Measurements from ENCODE around the gene TMEM108.

Gene TMEM108

DNA sequence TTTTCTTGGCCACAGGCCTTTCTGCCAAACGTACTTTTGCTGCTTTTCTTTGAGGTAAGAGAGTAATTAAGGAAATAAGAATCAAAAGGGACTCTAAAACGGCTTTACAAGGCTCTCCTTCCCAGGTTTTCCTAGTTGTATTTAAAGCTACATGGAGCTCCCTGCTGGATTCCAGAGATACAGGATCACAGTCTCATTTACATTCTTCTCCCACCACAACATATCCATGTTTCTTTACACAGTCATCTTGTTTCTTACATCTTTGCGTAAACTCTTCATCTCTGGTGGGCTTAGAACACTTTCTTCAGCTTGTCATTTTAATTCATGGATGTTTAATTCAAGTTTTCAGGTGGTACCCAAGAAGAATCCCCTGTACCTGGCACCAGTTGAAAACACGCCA is 244.0 kb downstream of the TMEM108 start:
- H3K9me3 Mint-ChIP-seq, result no peaks in the 10 kb centered on the region
- no peak overlapping the region for H3K4me3 Mint-ChIP-seq
- no peaks in the 10 kb centered on the region for H3K27me3 Mint-ChIP-seq
- no peaks in the 10 kb centered on the region for H3K36me3 Mint-ChIP-seq (ENCODE audit: low read depth)
- intact Hi-C loops (cut with micrococcal nuclease), result no loop called here
- H3K27ac Mint-ChIP-seq, result no peak overlapping the region
- no peaks in the 10 kb centered on the region for H3K4me1 Mint-ChIP-seq (ENCODE audit: low read depth)

DNA sequence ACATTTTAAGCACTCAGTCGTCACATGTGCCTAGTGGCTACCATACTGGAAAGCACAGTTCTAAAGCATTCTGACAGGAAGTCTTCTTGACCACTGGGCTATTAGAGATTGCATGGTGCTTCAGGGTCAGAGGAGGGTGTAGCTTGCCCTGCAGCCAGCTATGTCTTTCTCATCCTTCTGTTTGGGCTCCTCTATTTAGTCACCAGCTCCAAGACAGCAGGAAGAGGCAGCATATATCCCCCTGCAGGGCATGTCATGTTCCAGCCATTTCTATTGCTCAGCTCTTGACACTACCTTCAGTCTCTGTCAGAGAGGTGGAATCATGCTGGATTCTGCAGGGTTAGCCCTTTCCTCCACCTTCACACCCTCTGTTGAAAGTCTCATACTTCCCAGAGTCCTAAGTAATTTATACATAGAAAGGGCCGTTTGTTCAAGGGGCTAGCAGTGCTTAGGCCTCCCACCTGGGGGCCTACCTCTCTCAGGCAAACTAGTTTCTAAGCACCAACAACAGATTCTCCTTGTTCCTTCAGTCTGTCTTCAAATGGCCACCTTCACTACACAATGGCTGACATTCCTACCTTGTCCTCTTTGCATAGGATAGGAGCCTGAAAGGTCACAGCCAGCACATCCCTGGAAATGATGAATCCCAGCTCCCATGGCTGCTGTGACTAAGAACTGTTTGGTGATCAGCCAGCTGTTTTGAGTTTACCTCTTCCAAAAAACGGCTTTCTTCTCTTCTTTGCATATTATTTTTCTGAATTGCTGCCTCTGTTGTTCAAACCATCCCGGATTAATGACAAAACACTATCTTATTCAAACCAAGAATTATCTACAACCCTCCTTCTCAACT is 246.0 kb downstream of the TMEM108 start:
- intact Hi-C loops (cut with micrococcal nuclease), result no loop called here
- no peak overlapping the region for H3K4me3 Mint-ChIP-seq

GRCh38 chr3:133289322-133289721 is 251.1 kb downstream of the TMEM108 start:
- H3K27ac Mint-ChIP-seq, result no peak overlapping the region
- no peak overlapping the region for H3K4me3 Mint-ChIP-seq
- no peaks in the 10 kb centered on the region for H3K36me3 Mint-ChIP-seq (ENCODE audit: low read depth)
- intact Hi-C loops (cut with micrococcal nuclease), result no loop called here
- H3K27me3 Mint-ChIP-seq, result no peaks in the 10 kb centered on the region
- no peaks in the 10 kb centered on the region for H3K9me3 Mint-ChIP-seq
- H3K4me1 Mint-ChIP-seq (ENCODE audit: low read depth), result no peaks in the 10 kb centered on the region

More for the DNA sequence above, 246.0 kb downstream of the TMEM108 start:
- Mint-ChIP-seq H3K27me3 (no peaks in the 10 kb centered on the region), H3K9me3 (no peaks in the 10 kb centered on the region), H3K27ac (no peak overlapping the region), H3K36me3 (ENCODE audit: low read depth) (no peaks in the 10 kb centered on the region), H3K4me1 (ENCODE audit: low read depth) (no peaks in the 10 kb centered on the region)

GRCh38 chr3:133292296-133292695 is 254.1 kb downstream of the TMEM108 start:
- Mint-ChIP-seq H3K36me3 (ENCODE audit: low read depth) (no peaks in the 10 kb centered on the region), H3K27ac (no peak overlapping the region), H3K27me3 (no peaks in the 10 kb centered on the region), H3K9me3 (no peaks in the 10 kb centered on the region), H3K4me3 (no peak overlapping the region), H3K4me1 (ENCODE audit: low read depth) (no peaks in the 10 kb centered on the region)
- intact Hi-C loops (cut with micrococcal nuclease), result no loop called here

- no peaks in the 10 kb centered on the region for H3K36me3 Mint-ChIP-seq (ENCODE audit: low read depth)
- H3K27me3 Mint-ChIP-seq, result no peaks in the 10 kb centered on the region
- no peaks in the 10 kb centered on the region for H3K4me1 Mint-ChIP-seq (ENCODE audit: low read depth)
- intact Hi-C loops (cut with micrococcal nuclease), result no loop called here
- no peaks in the 10 kb centered on the region for H3K9me3 Mint-ChIP-seq
- no peak overlapping the region for H3K27ac Mint-ChIP-seq
- H3K4me3 Mint-ChIP-seq, result no peak overlapping the region
These were observed 255.4 kb downstream of the TMEM108 start for GRCh38 chr3:133293397-133294110.

- Mint-ChIP-seq H3K36me3 (ENCODE audit: low read depth) (no peaks in the 10 kb centered on the region), H3K27me3 (no peaks in the 10 kb centered on the region), H3K4me1 (ENCODE audit: low read depth) (no peaks in the 10 kb centered on the region), H3K4me3 (no peak overlapping the region), H3K9me3 (no peaks in the 10 kb centered on the region), H3K27ac (no peak overlapping the region)
- intact Hi-C loops (cut with micrococcal nuclease), result no loop called here
These were observed 256.1 kb downstream of the TMEM108 start for GRCh38 chr3:133294253-133294652.

- H3K4me3 Mint-ChIP-seq, result no peak overlapping the region
- no peaks in the 10 kb centered on the region for H3K9me3 Mint-ChIP-seq
- no peaks in the 10 kb centered on the region for H3K4me1 Mint-ChIP-seq (ENCODE audit: low read depth)
- no peaks in the 10 kb centered on the region for H3K36me3 Mint-ChIP-seq (ENCODE audit: low read depth)
- H3K27ac Mint-ChIP-seq, result no peak overlapping the region
- intact Hi-C loops (cut with micrococcal nuclease), result no loop called here
- H3K27me3 Mint-ChIP-seq, result no peaks in the 10 kb centered on the region
These were observed 257.2 kb downstream of the TMEM108 start for GRCh38 chr3:133295199-133295901.

DNA sequence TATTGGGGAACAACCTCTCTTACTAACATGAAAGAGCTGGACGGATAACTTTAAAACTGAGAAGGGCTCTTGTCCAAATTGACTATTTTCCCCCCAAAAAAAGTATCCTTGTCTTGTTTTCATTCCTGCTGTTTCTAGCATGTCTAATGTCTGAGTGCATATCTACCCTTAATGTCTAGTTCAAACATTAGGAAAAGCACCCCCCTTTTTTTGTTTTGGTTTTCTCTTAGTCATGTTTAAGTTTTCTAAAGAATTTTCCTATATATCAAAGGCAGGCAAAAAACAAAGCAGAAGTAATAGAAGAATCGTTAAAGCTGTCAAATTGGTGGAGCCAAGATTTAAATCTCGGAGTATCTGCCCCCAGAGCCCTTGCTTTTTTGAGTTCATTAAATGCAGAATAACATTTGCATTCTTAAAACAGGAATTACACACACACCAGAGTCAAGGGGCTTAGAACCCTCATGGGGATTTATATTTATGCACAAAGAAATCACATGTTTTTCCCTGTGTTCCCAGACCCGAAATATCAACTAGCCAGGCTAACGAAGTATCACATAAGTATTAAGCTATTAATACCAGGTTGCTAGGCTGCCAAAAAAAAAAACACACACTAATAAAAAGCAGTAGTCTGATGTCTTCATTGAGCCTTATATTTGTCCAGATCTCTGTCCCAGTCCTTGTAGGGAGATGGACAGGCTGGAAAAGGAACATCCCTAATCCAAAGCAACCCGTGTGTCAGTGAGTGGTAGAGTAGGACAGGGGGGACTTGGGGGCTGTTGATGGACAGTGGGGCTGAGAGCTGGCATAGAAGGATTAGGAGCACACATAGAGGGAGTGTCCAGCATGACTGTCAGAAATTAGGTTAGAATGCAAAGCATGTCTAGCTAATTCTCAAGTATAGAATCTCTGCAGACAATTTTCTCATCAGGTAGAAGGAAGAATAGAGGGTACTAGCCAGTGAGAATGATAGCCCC is 258.0 kb downstream of the TMEM108 start:
- H3K36me3 Mint-ChIP-seq (ENCODE audit: low read depth), result no peaks in the 10 kb centered on the region
- no peaks in the 10 kb centered on the region for H3K27me3 Mint-ChIP-seq
- H3K9me3 Mint-ChIP-seq, result no peaks in the 10 kb centered on the region
- no peak overlapping the region for H3K4me3 Mint-ChIP-seq
- H3K27ac Mint-ChIP-seq, result no peak overlapping the region
- H3K4me1 Mint-ChIP-seq (ENCODE audit: low read depth), result no peaks in the 10 kb centered on the region
- intact Hi-C loops (cut with micrococcal nuclease), result no loop called here

DNA sequence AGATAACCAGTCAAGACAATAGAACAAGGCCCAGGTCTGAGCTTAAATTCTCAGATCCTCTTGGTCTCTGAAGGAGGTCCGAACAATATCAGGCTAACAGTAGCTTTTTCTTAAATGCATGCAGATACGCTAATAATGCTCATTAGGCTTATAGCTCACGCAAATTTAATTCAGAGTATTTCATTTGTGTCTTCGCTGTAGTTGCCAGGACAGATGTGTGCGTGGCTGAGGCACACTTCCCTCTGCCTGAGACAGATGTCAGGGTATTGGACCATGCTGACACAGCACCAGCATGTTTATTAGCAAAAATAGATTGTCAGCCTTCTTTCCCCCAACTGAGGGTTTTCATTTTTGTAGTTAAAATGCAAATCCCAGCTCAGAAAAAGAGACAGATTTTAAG is 258.8 kb downstream of the TMEM108 start:
- Mint-ChIP-seq H3K27me3 (no peaks in the 10 kb centered on the region), H3K4me1 (ENCODE audit: low read depth) (no peaks in the 10 kb centered on the region), H3K9me3 (no peaks in the 10 kb centered on the region), H3K4me3 (no peak overlapping the region), H3K27ac (no peak overlapping the region), H3K36me3 (ENCODE audit: low read depth) (no peaks in the 10 kb centered on the region)
- intact Hi-C loops (cut with micrococcal nuclease), result no loop called here

- H3K27me3 Mint-ChIP-seq, result no peaks in the 10 kb centered on the region
- intact Hi-C loops (cut with micrococcal nuclease), result no loop called here
- no peak overlapping the region for H3K27ac Mint-ChIP-seq
- no peaks in the 10 kb centered on the region for H3K36me3 Mint-ChIP-seq (ENCODE audit: low read depth)
- H3K4me1 Mint-ChIP-seq (ENCODE audit: low read depth), result no peaks in the 10 kb centered on the region
- no peak overlapping the region for H3K4me3 Mint-ChIP-seq
- no peaks in the 10 kb centered on the region for H3K9me3 Mint-ChIP-seq
These were observed 261.9 kb downstream of the TMEM108 start for GRCh38 chr3:133300102-133300501.

- H3K4me1 Mint-ChIP-seq (ENCODE audit: low read depth), result no peaks in the 10 kb centered on the region
- H3K27ac Mint-ChIP-seq, result no peak overlapping the region
- no peaks in the 10 kb centered on the region for H3K27me3 Mint-ChIP-seq
- H3K36me3 Mint-ChIP-seq (ENCODE audit: low read depth), result no peaks in the 10 kb centered on the region
- H3K4me3 Mint-ChIP-seq, result no peak overlapping the region
- no peaks in the 10 kb centered on the region for H3K9me3 Mint-ChIP-seq
- intact Hi-C loops (cut with micrococcal nuclease), result no loop called here
These were observed 263.0 kb downstream of the TMEM108 start for GRCh38 chr3:133301194-133301593.

DNA sequence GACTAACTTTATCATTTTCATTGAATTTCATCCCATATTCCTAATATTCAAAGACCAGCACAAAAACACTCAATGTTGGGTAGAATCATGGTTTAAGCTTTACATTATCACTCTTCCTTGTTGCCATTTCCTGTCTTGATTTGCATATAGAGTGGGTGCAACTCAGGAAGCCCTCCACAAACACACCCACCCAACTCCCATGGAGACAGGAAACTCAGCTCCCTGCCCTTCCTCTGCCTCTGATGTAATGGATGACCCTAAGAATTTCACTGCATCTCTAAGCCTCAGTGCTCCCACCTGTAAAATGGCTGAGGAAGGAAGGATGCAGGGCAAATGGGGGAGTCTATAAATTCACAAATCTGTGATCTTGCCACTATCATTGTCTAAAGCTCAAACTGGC is 263.5 kb downstream of the TMEM108 start:
- intact Hi-C loops (cut with micrococcal nuclease), result no loop called here
- no peaks in the 10 kb centered on the region for H3K27me3 Mint-ChIP-seq
- no peaks in the 10 kb centered on the region for H3K36me3 Mint-ChIP-seq (ENCODE audit: low read depth)
- no peak overlapping the region for H3K4me3 Mint-ChIP-seq
- no peaks in the 10 kb centered on the region for H3K9me3 Mint-ChIP-seq
- H3K4me1 Mint-ChIP-seq (ENCODE audit: low read depth), result no peaks in the 10 kb centered on the region
- no peak overlapping the region for H3K27ac Mint-ChIP-seq

GRCh38 chr3:133303430-133303829 is 265.2 kb downstream of the TMEM108 start:
- no peak overlapping the region for H3K27ac Mint-ChIP-seq
- no peaks in the 10 kb centered on the region for H3K27me3 Mint-ChIP-seq
- no peaks in the 10 kb centered on the region for H3K4me1 Mint-ChIP-seq (ENCODE audit: low read depth)
- no peaks in the 10 kb centered on the region for H3K9me3 Mint-ChIP-seq
- no peak overlapping the region for H3K4me3 Mint-ChIP-seq
- no peaks in the 10 kb centered on the region for H3K36me3 Mint-ChIP-seq (ENCODE audit: low read depth)
- intact Hi-C loops (cut with micrococcal nuclease), result no loop called here
